ENCODE measurements around the gene SPO11.

The SPO11 gene

DNA sequence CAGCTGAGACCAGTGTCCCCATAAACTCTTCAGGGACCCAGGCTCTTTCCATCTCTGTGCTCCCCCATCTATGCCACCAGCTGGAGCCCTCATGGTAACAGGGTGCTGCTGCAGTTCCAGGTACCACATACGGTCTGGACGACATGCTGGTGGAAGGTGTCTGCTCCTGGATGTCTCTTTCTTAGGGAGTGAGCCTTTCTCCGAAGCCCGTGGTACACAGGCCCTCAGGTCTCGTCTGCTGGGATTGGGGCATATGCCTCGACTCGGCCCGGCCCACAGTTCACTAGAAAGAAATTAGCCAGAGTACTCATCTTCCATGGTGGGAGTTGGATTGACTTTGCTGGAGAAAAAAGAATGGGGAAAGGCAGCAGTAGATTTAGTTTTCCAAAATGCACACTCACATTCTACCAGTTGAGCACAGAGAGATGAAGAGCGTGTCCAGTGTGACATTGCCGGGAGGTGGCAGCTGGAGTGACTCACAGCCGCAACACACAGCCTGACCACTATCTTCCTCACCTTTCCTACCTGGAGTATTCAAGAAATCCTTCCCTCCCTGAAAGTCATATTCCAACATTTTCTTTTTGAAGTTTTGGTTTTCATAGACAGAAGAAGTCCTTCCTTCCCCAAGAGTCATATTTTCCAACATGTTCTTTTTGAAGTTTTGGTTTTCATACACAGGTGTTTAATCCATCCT is 18.6 kb upstream of the SPO11 start:
- Histone ChIP-seq H4K8ac (ENCODE audit: low read depth, low read length) (no peak overlapping the region), H3K9me3 (replicated peaks in 1 of 2; ENCODE audit: control insufficient read depth in 2 of 2, insufficient read depth in 1 of 2, low read depth in 1 of 2, low read length in 2 of 2) (no peaks in the 10 kb centered on the region), H2BK120ac (ENCODE audit: low read depth, low read length) (no peak overlapping the region), H3K27me3 (ENCODE audit: control insufficient read depth in 3 of 3, insufficient read depth in 3 of 3, low read depth in 1 of 3, low read length in 3 of 3) (peaks cover 0 to 10% (median 0%) of the 10 kb centered on the region in 3 experiments), H3K36me3 (replicated peaks in 1 of 2; ENCODE audit: control insufficient read depth in 2 of 2, insufficient read depth in 2 of 2, low read length in 2 of 2) (no peaks in the 10 kb centered on the region), H3K14ac (ENCODE audit: low read length) (no peak overlapping the region), H3K18ac (ENCODE audit: low read length) (no peak overlapping the region), H3K23ac (ENCODE audit: low read depth, low read length, poor library complexity) (no peak overlapping the region), H2BK15ac (ENCODE audit: low read length) (no peak overlapping the region), H2BK12ac (ENCODE audit: low read length) (no peak overlapping the region), H3K4me3 (ENCODE audit: low read length in 2 of 2) (no peak overlapping the region), H4K91ac (ENCODE audit: low read depth, low read length, poor library complexity) (no peak overlapping the region), H3K4ac (ENCODE audit: low read length) (no peak overlapping the region), H2AK5ac (ENCODE audit: low read depth, low read length) (no peak overlapping the region), H3K9ac (ENCODE audit: low read depth, low read length, poor library complexity) (no peak overlapping the region), H3K4me2 (ENCODE audit: insufficient read depth, low read length, poor library complexity, severe bottlenecking) (no peak overlapping the region), H3K4me1 (ENCODE audit: control insufficient read depth in 2 of 2, insufficient read depth in 1 of 2, low read depth in 1 of 2, low read length in 2 of 2) (peaks cover 0 to 9% of the 10 kb centered on the region in 2 donors), H2BK5ac (ENCODE audit: low read length) (no peak overlapping the region), H2AFZ (ENCODE audit: low read length) (no peak overlapping the region), H3K79me1 (ENCODE audit: low read depth, low read length) (no peaks in the 10 kb centered on the region), H3K27ac (replicated peaks; ENCODE audit: low read length) (no peak overlapping the region)
- WGBS, 2 donors (ENCODE audit: extremely low coverage in 2 of 2, insufficient read length in 2 of 2, insufficient replicate concordance in 1 of 2), result no CpG with 5 or more reads among the region's 11 CpGs
- no peak for DNase-seq (ENCODE audit: low spot score)

GRCh38 chr20:57312138-57312537 is 17.5 kb upstream of the SPO11 start:
- no peak for DNase-seq (ENCODE audit: low spot score)
- H3K4me3 ChIP-seq (ENCODE audit: low read length in 2 of 2), result no peak overlapping the region
- no peak overlapping the region for H2BK5ac ChIP-seq (ENCODE audit: low read length)
- H3K79me1 ChIP-seq (ENCODE audit: low read depth, low read length), result no peaks in the 10 kb centered on the region
- no peak overlapping the region for H4K91ac ChIP-seq (ENCODE audit: low read depth, low read length, poor library complexity)
- peak overlapping the region; percentile 77 for H3K14ac ChIP-seq (ENCODE audit: low read length)
- no peak overlapping the region for H3K9ac ChIP-seq (ENCODE audit: low read depth, low read length, poor library complexity)
- WGBS, 2 donors (ENCODE audit: extremely low coverage in 2 of 2, insufficient read length in 2 of 2, insufficient replicate concordance in 1 of 2), result no CpG with 5 or more reads among the region's 6 CpGs
- no peaks in the 10 kb centered on the region for H3K9me3 ChIP-seq (replicated peaks in 1 of 2; ENCODE audit: control insufficient read depth in 2 of 2, insufficient read depth in 1 of 2, low read depth in 1 of 2, low read length in 2 of 2)
- H3K27ac ChIP-seq (replicated peaks; ENCODE audit: low read length), result no peak overlapping the region
- no peak overlapping the region for H2AK5ac ChIP-seq (ENCODE audit: low read depth, low read length)
- no peak overlapping the region for H3K4me2 ChIP-seq (ENCODE audit: insufficient read depth, low read length, poor library complexity, severe bottlenecking)
- no peak overlapping the region for H2BK15ac ChIP-seq (ENCODE audit: low read length)
- peaks cover 0 to 10% (median 0%) of the 10 kb centered on the region in 3 experiments for H3K27me3 ChIP-seq (ENCODE audit: control insufficient read depth in 3 of 3, insufficient read depth in 3 of 3, low read depth in 1 of 3, low read length in 3 of 3)
- H2BK120ac ChIP-seq (ENCODE audit: low read depth, low read length), result no peak overlapping the region
- H3K36me3 ChIP-seq (replicated peaks in 1 of 2; ENCODE audit: control insufficient read depth in 2 of 2, insufficient read depth in 2 of 2, low read length in 2 of 2), result no peaks in the 10 kb centered on the region
- no peak overlapping the region for H4K8ac ChIP-seq (ENCODE audit: low read depth, low read length)
- H3K23ac ChIP-seq (ENCODE audit: low read depth, low read length, poor library complexity), result no peak overlapping the region
- H3K4me1 ChIP-seq (ENCODE audit: control insufficient read depth in 2 of 2, insufficient read depth in 1 of 2, low read depth in 1 of 2, low read length in 2 of 2), result peaks cover 0 to 12% of the 10 kb centered on the region in 2 donors
- no peak overlapping the region for H3K4ac ChIP-seq (ENCODE audit: low read length)
- no peak overlapping the region for H3K18ac ChIP-seq (ENCODE audit: low read length)
- H2AFZ ChIP-seq (ENCODE audit: low read length), result no peak overlapping the region
- H2BK12ac ChIP-seq (ENCODE audit: low read length), result peak overlapping the region; percentile 27

GRCh38 chr20:57313230-57313629 is 16.4 kb upstream of the SPO11 start:
- H3K79me1 ChIP-seq (ENCODE audit: low read depth, low read length), result no peaks in the 10 kb centered on the region
- no peak overlapping the region for H3K27ac ChIP-seq (replicated peaks; ENCODE audit: low read length)
- no peak overlapping the region for H2AFZ ChIP-seq (ENCODE audit: low read length)
- H4K8ac ChIP-seq (ENCODE audit: low read depth, low read length), result no peak overlapping the region
- H3K23ac ChIP-seq (ENCODE audit: low read depth, low read length, poor library complexity), result no peak overlapping the region
- no peak overlapping the region for H3K18ac ChIP-seq (ENCODE audit: low read length)
- no peak overlapping the region for H2BK12ac ChIP-seq (ENCODE audit: low read length)
- H2AK5ac ChIP-seq (ENCODE audit: low read depth, low read length), result no peak overlapping the region
- H3K4me3 ChIP-seq (ENCODE audit: low read length in 2 of 2), result no peak overlapping the region
- no peak overlapping the region for H4K91ac ChIP-seq (ENCODE audit: low read depth, low read length, poor library complexity)
- H3K4ac ChIP-seq (ENCODE audit: low read length), result no peak overlapping the region
- WGBS, 2 donors (ENCODE audit: extremely low coverage in 2 of 2, insufficient read length in 2 of 2, insufficient replicate concordance in 1 of 2), result no CpG with 5 or more reads among the region's 5 CpGs
- DNase-seq (ENCODE audit: low spot score), result no peak
- peaks cover 1 to 13% of the 10 kb centered on the region in 2 donors for H3K4me1 ChIP-seq (ENCODE audit: control insufficient read depth in 2 of 2, insufficient read depth in 1 of 2, low read depth in 1 of 2, low read length in 2 of 2)
- no peak overlapping the region for H2BK15ac ChIP-seq (ENCODE audit: low read length)
- H2BK5ac ChIP-seq (ENCODE audit: low read length), result no peak overlapping the region
- no peak overlapping the region for H3K4me2 ChIP-seq (ENCODE audit: insufficient read depth, low read length, poor library complexity, severe bottlenecking)
- no peak overlapping the region for H2BK120ac ChIP-seq (ENCODE audit: low read depth, low read length)
- H3K36me3 ChIP-seq (replicated peaks in 1 of 2; ENCODE audit: control insufficient read depth in 2 of 2, insufficient read depth in 2 of 2, low read length in 2 of 2), result no peaks in the 10 kb centered on the region
- no peak overlapping the region for H3K9ac ChIP-seq (ENCODE audit: low read depth, low read length, poor library complexity)
- no peak overlapping the region for H3K14ac ChIP-seq (ENCODE audit: low read length)
- H3K9me3 ChIP-seq (replicated peaks in 1 of 2; ENCODE audit: control insufficient read depth in 2 of 2, insufficient read depth in 1 of 2, low read depth in 1 of 2, low read length in 2 of 2), result no peaks in the 10 kb centered on the region
- peaks cover 0 to 10% (median 0%) of the 10 kb centered on the region in 3 experiments for H3K27me3 ChIP-seq (ENCODE audit: control insufficient read depth in 3 of 3, insufficient read depth in 3 of 3, low read depth in 1 of 3, low read length in 3 of 3)

DNA sequence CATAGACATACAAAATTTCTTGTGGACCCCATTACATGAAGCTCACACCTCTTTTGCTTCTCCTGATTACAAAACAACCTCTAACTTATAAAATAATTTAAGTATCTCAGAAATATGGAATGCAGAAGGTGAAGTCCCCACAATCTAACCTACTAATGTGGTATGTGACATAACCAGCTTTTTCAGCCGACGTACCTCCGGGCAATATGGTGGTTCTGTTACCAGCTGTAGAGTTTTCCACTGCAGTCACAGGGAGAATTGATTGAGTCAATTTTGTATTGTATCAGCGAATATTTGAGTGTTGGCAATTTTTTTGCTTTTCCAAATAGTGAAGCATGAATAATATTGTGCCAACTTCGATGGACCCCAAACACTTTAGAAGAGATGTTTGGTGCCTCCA is 15.7 kb upstream of the SPO11 start:
- H2AK5ac ChIP-seq (ENCODE audit: low read depth, low read length), result no peak overlapping the region
- no peaks in the 10 kb centered on the region for H3K79me1 ChIP-seq (ENCODE audit: low read depth, low read length)
- no peak overlapping the region for H3K9ac ChIP-seq (ENCODE audit: low read depth, low read length, poor library complexity)
- H3K4me2 ChIP-seq (ENCODE audit: insufficient read depth, low read length, poor library complexity, severe bottlenecking), result no peak overlapping the region
- no peak overlapping the region for H3K4ac ChIP-seq (ENCODE audit: low read length)
- peaks cover 1 to 7% of the 10 kb centered on the region in 2 donors for H3K4me1 ChIP-seq (ENCODE audit: control insufficient read depth in 2 of 2, insufficient read depth in 1 of 2, low read depth in 1 of 2, low read length in 2 of 2)
- H3K9me3 ChIP-seq (replicated peaks in 1 of 2; ENCODE audit: control insufficient read depth in 2 of 2, insufficient read depth in 1 of 2, low read depth in 1 of 2, low read length in 2 of 2), result no peaks in the 10 kb centered on the region
- H2BK12ac ChIP-seq (ENCODE audit: low read length), result no peak overlapping the region
- no peak overlapping the region for H3K14ac ChIP-seq (ENCODE audit: low read length)
- H3K27me3 ChIP-seq (ENCODE audit: control insufficient read depth in 3 of 3, insufficient read depth in 3 of 3, low read depth in 1 of 3, low read length in 3 of 3), result peaks cover 0 to 10% (median 0%) of the 10 kb centered on the region in 3 experiments
- H4K8ac ChIP-seq (ENCODE audit: low read depth, low read length), result no peak overlapping the region
- no peak overlapping the region for H2BK15ac ChIP-seq (ENCODE audit: low read length)
- H2BK120ac ChIP-seq (ENCODE audit: low read depth, low read length), result no peak overlapping the region
- H3K27ac ChIP-seq (replicated peaks; ENCODE audit: low read length), result no peak overlapping the region
- H2BK5ac ChIP-seq (ENCODE audit: low read length), result no peak overlapping the region
- no peak overlapping the region for H3K18ac ChIP-seq (ENCODE audit: low read length)
- H3K36me3 ChIP-seq (replicated peaks in 1 of 2; ENCODE audit: control insufficient read depth in 2 of 2, insufficient read depth in 2 of 2, low read length in 2 of 2), result no peaks in the 10 kb centered on the region
- no peak overlapping the region for H3K23ac ChIP-seq (ENCODE audit: low read depth, low read length, poor library complexity)
- WGBS, 2 donors (ENCODE audit: extremely low coverage in 2 of 2, insufficient read length in 2 of 2, insufficient replicate concordance in 1 of 2), result no CpG with 5 or more reads among the region's 5 CpGs
- no peak overlapping the region for H3K4me3 ChIP-seq (ENCODE audit: low read length in 2 of 2)
- H2AFZ ChIP-seq (ENCODE audit: low read length), result no peak overlapping the region
- H4K91ac ChIP-seq (ENCODE audit: low read depth, low read length, poor library complexity), result no peak overlapping the region
- no peak for DNase-seq (ENCODE audit: low spot score)
